Inflammatory macrophage (primary cell): ENCODE measurements around the gene MCHR1.
"Not testable (repeated sequence)": the region's sequence is repeated elsewhere in the genome, so short reads cannot be mapped to it uniquely, and the experiment has no call there.

Experiments used
- DNase-seq, 2 donors: peaks; one replicate each; pipeline ENCODE4 v3.0.0-alpha.2; 2020 to 2022

MCHR1 gene

DNA sequence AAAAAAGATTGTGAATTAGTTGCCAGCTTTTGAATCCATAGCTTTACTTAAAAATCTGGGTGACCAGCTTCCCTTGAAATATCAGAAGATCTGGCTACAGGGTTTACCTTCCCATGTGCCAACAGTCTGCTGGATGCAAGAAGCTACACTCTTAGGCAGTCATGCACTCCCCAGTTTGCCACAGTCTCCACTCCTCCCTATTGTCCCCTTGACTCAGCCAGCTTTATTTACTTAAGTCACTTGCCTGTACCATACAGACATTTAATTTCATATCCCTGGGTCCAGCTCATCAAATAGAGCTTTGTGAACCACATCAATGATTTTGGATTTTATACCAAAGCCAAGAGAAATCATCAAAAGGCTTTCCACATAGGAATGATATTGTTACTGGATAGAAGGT is 12.2 kb downstream of the MCHR1 start:
- no peak for DNase-seq

DNA sequence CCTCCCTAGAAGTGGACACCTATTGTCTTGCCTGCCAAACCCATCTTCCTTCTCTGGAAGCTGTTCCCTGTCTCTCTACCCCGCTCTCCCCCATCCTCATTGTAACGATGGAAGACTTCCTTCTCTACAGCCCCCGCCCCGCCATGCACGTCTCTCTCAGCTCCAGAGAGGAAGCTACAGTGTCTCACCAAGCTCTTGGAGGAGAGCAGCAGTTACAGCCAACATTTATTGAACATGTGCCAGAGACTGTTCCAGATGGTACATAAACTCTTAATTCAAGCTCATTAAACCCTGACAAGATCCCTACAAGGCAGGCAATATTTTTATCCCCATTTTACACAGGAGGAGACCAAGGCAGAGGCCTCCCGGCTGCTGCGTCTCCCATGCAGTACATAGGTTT is 15.1 kb downstream of the MCHR1 start:
- DNase-seq = peak; percentile 32 to 48

DNA sequence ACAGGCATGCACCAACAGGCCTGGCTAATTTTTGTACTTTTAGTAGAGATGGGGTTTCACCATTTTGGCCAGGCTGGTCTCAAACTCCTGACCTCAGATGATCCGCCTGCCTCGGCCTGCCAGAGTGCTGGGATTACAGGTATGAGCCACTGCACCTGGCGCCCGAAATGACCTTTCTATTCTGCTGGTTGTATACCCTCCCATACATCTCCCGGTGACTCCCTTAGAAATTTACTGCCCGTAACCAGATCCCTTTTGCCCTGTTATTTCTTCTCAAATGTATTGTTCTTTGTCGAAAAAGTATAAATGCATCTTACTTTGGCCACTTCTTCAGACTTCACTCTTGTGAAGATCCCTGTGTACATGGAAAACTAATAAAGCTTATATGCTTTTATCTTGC is 22.0 kb downstream of the MCHR1 start:
- DNase-seq = no peak

- no peak for DNase-seq
These were observed 23.9 kb downstream of the MCHR1 start for GRCh38 chr22:40703174-40703573.

- DNase-seq = no peak
These were observed 24.5 kb downstream of the MCHR1 start for GRCh38 chr22:40703736-40704135.

GRCh38 chr22:40705918-40706682 is 26.8 kb downstream of the MCHR1 start:
- no peak for DNase-seq

- no peak for DNase-seq
These were observed 27.9 kb downstream of the MCHR1 start for GRCh38 chr22:40707154-40707553.

- no peak for DNase-seq
These were observed 28.9 kb downstream of the MCHR1 start for GRCh38 chr22:40708177-40708576.

GRCh38 chr22:40709752-40710413 is 30.6 kb downstream of the MCHR1 start:
- DNase-seq = peak; percentile 26 to 46

DNA sequence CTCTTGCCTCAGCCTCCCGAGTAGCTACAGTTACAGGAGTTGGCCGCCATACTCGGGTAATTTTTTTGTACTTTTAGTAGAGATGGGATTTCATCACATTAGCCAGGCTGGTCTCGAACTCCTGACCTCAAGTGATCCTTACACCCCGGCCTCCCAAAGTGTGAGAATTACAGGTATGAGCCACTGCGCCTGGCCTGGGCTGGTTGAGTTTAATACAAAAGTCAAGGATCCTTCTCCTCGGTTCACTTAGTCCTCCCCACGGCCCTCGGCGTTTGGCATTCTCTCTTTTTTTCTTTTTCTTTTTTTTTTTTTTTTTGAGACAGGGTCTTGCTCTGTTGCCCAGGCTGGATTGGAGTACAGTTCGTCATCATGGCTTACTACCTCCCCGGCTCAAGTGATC is 33.0 kb downstream of the MCHR1 start:
- DNase-seq = no peak

- no peak for DNase-seq
These were observed 35.4 kb downstream of the MCHR1 start for GRCh38 chr22:40714499-40715337.

GRCh38 chr22:40716116-40716515 is 36.8 kb downstream of the MCHR1 start:
- no peak for DNase-seq

DNA sequence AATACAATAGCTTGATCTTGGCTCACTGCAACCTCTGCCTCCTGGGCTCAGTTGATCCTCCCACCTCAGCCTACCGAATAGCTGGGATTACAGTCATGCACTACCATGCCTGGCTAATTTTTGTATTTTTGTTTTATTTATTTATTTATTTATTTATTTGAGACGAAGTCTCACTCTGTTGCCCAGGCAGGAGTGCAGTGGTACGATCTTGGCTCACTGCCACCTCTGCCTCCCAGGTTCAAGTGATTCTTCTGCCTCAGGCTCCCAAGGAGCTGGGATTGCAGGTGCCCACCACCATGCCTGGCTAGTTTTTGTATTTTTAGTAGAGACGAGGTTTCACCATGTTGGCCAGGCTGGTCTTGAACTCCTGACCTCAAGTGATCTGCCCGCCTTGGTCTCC is 38.4 kb downstream of the MCHR1 start:
- not testable (repeated sequence) for DNase-seq

DNA sequence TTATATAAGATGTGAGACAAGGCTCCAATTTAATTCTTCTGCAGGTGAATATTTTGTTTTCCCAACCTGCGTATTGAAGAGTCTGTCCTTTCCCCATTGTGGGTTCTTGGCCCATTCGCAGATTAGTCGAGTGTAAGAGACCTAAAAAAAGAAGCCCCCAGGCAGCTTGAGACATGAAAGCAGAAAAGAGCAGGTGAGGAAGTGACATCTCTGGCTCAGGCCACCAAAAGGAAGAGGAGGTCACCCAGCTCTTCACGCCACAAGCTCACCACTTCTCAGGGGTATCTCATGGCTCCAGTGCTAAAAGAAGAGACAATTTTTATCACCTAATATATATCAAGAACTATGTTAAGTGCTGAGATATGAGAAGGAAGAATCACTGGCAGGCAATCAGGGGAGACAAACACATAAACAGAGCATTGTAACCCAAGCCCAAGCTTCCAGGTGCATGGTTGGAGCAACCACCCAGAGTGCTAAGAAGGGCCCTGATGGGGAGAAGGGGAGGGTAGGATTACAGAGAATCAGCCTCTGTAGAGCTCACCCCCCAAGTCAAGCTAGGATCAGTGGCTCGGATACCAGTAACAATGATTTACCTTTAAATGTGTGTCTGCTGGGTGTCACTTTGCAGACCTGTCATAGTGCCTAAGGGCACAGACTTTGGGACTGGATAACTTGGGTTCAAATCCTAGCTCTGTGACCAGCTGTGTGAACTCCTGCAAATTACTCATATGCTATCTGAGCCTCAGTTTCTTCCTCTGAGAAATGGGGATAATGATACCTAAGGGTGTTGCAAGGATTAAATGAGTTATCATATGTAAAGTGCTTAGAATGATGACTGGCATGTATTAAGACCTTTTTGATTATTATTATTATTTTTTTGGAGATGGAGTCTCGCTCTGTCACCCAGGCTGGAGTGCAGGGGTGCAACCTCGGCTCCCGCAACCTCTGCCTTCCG is 39.2 kb downstream of the MCHR1 start:
- no peak for DNase-seq

DNA sequence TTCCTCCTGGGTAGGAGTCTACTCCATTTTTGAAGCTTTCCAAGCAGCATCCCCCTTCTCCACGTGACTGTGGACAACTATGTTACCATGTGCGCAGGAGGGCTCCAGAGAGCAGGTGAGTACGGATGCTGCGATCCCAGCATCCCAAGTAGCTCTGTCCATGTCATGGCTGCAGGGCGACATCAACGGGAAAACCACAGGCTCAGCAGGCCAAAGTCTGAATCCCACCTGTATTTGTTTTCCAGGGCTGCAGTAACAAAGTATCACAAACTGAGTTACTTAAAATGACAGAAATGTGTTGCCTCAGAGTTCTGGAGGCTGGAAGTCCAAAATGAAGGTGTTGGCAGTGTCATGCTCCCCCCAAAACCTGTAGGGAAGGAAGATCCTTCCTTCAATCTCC is 40.3 kb downstream of the MCHR1 start:
- no peak for DNase-seq

DNA sequence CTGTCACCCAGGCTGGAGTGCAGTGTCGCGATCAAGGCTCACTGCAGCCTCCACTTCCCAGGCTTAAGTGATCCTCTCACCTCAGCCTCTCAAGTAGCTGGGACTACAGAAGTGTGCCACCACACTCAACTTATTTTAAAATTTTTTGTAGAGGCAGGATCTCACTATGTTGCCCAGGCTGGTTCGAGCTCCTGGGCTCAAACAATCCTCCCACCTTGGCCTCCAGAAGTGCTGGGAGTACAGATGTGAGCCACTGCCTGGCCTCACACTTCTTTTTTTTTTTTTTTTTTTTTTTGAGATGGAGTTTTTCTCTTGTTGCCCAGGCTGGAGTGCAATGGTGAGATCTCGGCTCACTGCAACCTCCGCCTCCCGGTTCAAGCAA is 40.9 kb downstream of the MCHR1 start:
- DNase-seq = not testable (repeated sequence)

GRCh38 chr22:40720538-40721256 is 41.4 kb downstream of the MCHR1 start:
- DNase-seq = no peak

GRCh38 chr22:40721266-40721665 is 42.0 kb downstream of the MCHR1 start:
- DNase-seq = no peak

- no peak for DNase-seq
These were observed 44.2 kb downstream of the MCHR1 start for GRCh38 chr22:40723396-40723933.

GRCh38 chr22:40726514-40726913 is 47.2 kb downstream of the MCHR1 start:
- peak; percentile 1 to 22 for DNase-seq
